A673 (cell line): ENCODE data around the gene DENND6B.

Experiments
- EZH2 ChIP-seq: fragments of 200-600 bp; sonication (generic); IDR thresholded peaks from 2 replicates; pipeline ENCODE4 v1.6.1; 2017; ENCODE audit warnings: borderline replicate concordance, low read depth, mild to moderate bottlenecking, mixed read lengths, antibody characterized with exemption, low read length; ENCODE audit not compliant: poor library complexity, severe bottlenecking
- TF ChIP-seq, protein P1 (sequence below): fragments of 300-800, 200-600 bp; sonication (generic); conservative IDR thresholded peaks from 2 replicates; pipeline ENCODE4 v1.5.1; 2017; ENCODE audit warnings: low read depth, mild to moderate bottlenecking, antibody characterized with exemption, low read length, moderate library complexity, mixed read lengths

DNA sequence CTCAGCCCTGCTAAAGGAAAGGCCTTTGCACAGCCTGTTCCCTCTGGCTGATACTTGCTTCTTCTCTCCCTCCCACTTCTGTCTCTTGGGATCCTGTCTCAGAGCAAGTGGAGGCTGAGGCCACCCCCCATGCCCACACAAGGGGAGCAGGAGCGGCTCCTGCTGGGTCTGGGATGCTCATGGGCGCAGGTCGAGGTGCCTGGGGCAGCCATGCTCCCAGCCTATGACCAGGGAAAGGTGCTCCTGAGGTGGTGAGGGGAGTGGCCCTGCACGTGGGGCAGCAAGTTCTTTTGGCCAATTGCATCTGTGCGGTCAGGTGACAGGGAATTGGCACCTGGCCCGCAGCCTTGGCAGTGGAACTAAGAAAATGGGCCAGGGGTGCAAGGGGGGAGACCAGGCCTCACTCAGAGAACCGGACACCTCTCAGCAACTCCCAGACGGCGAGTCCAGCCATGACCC lies 58.1 kb downstream of the DENND6B start:
- TF ChIP-seq, protein P1, sequence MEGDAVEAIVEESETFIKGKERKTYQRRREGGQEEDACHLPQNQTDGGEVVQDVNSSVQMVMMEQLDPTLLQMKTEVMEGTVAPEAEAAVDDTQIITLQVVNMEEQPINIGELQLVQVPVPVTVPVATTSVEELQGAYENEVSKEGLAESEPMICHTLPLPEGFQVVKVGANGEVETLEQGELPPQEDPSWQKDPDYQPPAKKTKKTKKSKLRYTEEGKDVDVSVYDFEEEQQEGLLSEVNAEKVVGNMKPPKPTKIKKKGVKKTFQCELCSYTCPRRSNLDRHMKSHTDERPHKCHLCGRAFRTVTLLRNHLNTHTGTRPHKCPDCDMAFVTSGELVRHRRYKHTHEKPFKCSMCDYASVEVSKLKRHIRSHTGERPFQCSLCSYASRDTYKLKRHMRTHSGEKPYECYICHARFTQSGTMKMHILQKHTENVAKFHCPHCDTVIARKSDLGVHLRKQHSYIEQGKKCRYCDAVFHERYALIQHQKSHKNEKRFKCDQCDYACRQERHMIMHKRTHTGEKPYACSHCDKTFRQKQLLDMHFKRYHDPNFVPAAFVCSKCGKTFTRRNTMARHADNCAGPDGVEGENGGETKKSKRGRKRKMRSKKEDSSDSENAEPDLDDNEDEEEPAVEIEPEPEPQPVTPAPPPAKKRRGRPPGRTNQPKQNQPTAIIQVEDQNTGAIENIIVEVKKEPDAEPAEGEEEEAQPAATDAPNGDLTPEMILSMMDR, result no peak
- TF ChIP-seq EZH2, result no peak
